T-cell (primary cell): ENCODE results near the gene GADL1. TPM values are rescaled to one million over a fixed set of nuclear protein-coding genes. Genes with fewer than 3 reads are reported as not detected.

ENCODE experiments used
- ATAC-seq, 4 experiments: fragments of 200-7000 bp in 3 of 4; fragments of 150-1000 bp in 1 of 4; cut with Tn5 transposase; replicated peaks in 1 of 4; 1 replicate in 3 of 4; 2 replicates in 1 of 4; pipeline ENCODE4 v1.10.0; 2021; ENCODE audit warnings: moderate library complexity in 3 of 4, mild to moderate bottlenecking in 2 of 4, moderate number of reproducible peaks in 1 of 4
- CTCF ChIA-PET, 2 donors: fragments of 300-600 bp; sonication (Branson Sonifier 250); formaldehyde crosslinking; loops; one replicate each; lab custom pipeline; 2022; ENCODE audit warnings: antibody characterized with exemption in 2 of 2; lab: Charles Lee
- POLR2A ChIA-PET, 2 donors: fragments of 300-600 bp; sonication (Branson Sonifier 250); formaldehyde crosslinking; loops; one replicate each; lab custom pipeline; 2022; ENCODE audit warnings: antibody characterized with exemption in 2 of 2; lab: Charles Lee
- DNase-seq, 35 experiments: peaks; one replicate each; pipeline versions ENCODE4 v3.0.0 to v3.0.0-alpha.2; 2013 to 2023
- H3K27ac ChIP-seq: one replicate; pipeline ENCODE4 v1.5.1; 2013; ENCODE audit warnings: low read length
- H3K27me3 ChIP-seq, 2 experiments: replicated peaks in 1 of 2; 1 replicate in 1 of 2; 2 replicates in 1 of 2; pipeline versions ENCODE4 v1.6.1 to v1.7.0; 2013; ENCODE audit warnings: low read length in 1 of 2, mixed read lengths in 1 of 2; ENCODE audit not compliant: control insufficient read depth in 2 of 2, insufficient read depth in 2 of 2; ENCODE audit errors: extremely low read depth in 1 of 2
- H3K36me3 ChIP-seq, 2 donors: 1 replicate in 1 of 2; 2 replicates in 1 of 2; pipeline versions ENCODE4 v1.6.1 to v1.7.0; 2013; ENCODE audit warnings: low read length in 1 of 2; ENCODE audit not compliant: control insufficient read depth in 2 of 2, insufficient read depth in 1 of 2; ENCODE audit errors: extremely low read depth in 1 of 2
- H3K4me1 ChIP-seq, 2 experiments: 1 replicate in 1 of 2; 2 replicates in 1 of 2; pipeline versions ENCODE4 v1.6.1 to v1.7.0; 2013; ENCODE audit warnings: low read length in 2 of 2, mixed read lengths in 1 of 2; ENCODE audit not compliant: insufficient read depth in 2 of 2, control insufficient read depth in 1 of 2; ENCODE audit errors: extremely low read depth in 1 of 2
- H3K4me3 ChIP-seq, 2 donors: 1 replicate in 1 of 2; 2 replicates in 1 of 2; pipeline versions ENCODE4 v1.5.1 to v1.7.0; 2013; ENCODE audit warnings: mild to moderate bottlenecking in 2 of 2, low read length in 1 of 2, moderate library complexity in 1 of 2; ENCODE audit not compliant: control insufficient read depth in 1 of 2; ENCODE audit errors: extremely low read depth in 1 of 2
- H3K9me3 ChIP-seq: 2 replicates; pipeline ENCODE4 v1.7.0; 2013
- H3K27ac Mint-ChIP-seq, 2 donors: one replicate each; pipeline ENCODE4 v1.8.0; 2020 to 2021; ENCODE audit warnings: mild to moderate bottlenecking in 2 of 2, mixed read lengths in 2 of 2
- H3K27me3 Mint-ChIP-seq, 2 donors: one replicate each; pipeline ENCODE4 v1.8.0; 2021 to 2022; ENCODE audit warnings: mixed read lengths in 2 of 2
- H3K36me3 Mint-ChIP-seq: one replicate; pipeline ENCODE4 v1.8.0; 2021; ENCODE audit warnings: mixed read lengths
- H3K4me1 Mint-ChIP-seq, 3 donors: one replicate each; pipeline ENCODE4 v1.8.0; 2020 to 2022; ENCODE audit warnings: mixed read lengths in 3 of 3, mild to moderate bottlenecking in 1 of 3
- H3K4me3 Mint-ChIP-seq, 3 donors: one replicate each; pipeline ENCODE4 v1.8.0; 2020 to 2022; ENCODE audit warnings: mild to moderate bottlenecking in 3 of 3, mixed read lengths in 3 of 3, moderate library complexity in 3 of 3
- H3K9me3 Mint-ChIP-seq, 3 donors: one replicate each; pipeline ENCODE4 v1.8.0; 2020 to 2022; ENCODE audit warnings: mixed read lengths in 3 of 3
- WGBS: methylation state at CpG from one replicate; pipeline ENCODE4 v1.1.5; 2013; ENCODE audit warnings: missing lambda C conversion rate; ENCODE audit not compliant: insufficient coverage; 5-methylcytosine and 5-hydroxymethylcytosine counted together
- total RNA-seq, 35 experiments: library from RNA in 6 of 35; stranded (reverse) in 6 of 35; fragments of 120-200 nt in 1 of 35; gene quantifications; one replicate each; pipeline versions ENCODE4 v1.2.1 to v1.2.4 and lab custom pipeline; 2013 to 2026

Gene GADL1
- total RNA-seq, 5 donors from 2014 or later (not counting 1 experiment from before 2014, with no cell fraction given) = not detected

DNA sequence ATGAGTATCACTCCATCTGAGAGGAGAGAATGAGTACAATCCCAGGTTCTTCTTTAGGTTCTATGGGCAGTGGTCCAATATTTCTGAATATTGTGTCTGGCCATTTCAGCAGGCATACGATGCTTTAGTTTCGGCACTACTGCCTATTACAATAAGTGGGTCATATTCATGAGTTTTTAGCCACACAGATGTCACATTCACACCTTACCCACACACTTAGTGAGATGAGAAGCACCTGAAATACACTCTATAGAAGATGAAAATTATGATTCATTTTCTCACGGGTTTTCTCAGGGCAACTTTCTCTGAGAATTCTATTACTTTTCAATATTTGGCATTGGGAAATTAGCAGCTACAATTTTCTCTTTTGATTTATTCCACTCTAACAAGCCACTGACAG is 155.9 kb downstream of the GADL1 start:
- Mint-ChIP-seq H3K27me3 (no peaks in the 10 kb centered on the region), H3K4me1 (peaks cover 18 to 29% (median 22%) of the 10 kb centered on the region in 3 donors), H3K36me3 (no peaks in the 10 kb centered on the region), H3K27ac (no peak overlapping the region), H3K4me3 (no peak overlapping the region), H3K9me3 (no peaks in the 10 kb centered on the region)
- Histone ChIP-seq H3K36me3 (no peaks in the 10 kb centered on the region), H3K4me1 (peaks cover 0 to 12% of the 10 kb centered on the region in 2 experiments), H3K4me3 (no peak overlapping the region), H3K27me3 (no peaks in the 10 kb centered on the region), H3K27ac (no peak overlapping the region), H3K9me3 (no peaks in the 10 kb centered on the region)
- POLR2A ChIA-PET = interaction anchor here in 1 of 2 donors (1.1 kb wide), 1 partner anchor 44 kb away, joined by 3 read pairs; no protein-coding TSS in a partner anchor
- no CpG with 5 or more reads among the region's 3 CpGs for WGBS
- ATAC-seq = no peak
- DNase-seq = no peak
- CTCF ChIA-PET = no interaction called here

DNA sequence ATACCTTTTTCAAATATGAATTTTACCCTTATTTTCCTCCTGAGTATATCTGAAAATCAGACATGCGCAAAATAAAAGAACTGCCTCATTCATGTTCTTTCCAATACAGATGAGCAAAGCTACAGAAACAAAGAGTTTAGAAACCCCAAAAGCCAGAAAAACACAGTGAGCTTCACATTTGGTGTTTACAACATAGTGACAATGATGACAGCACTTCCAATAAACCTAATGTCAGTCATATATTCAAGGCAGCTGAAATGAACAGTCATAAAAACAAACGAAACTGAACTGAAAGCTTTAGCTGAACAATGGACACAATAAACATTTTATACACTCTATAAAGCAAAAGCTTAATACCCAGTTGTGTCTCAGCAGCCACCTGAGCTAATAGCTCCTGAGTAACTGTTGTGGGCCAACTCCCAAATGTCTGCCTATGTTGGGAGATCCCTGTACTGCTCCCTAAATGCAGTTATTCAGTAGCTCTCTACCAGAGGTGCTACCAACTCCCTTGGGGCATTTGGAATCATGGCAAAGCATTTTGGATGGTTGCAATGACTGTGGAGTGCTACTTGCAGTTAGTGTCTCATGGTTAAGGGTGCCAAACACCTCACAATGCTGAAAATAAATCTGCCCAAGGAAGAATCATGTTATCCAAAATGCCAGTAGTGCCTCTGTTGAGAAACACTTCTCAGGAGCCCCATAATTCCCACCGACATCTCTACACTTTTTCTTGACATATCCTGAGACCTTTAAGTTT is 156.5 kb downstream of the GADL1 start:
- no peaks in the 10 kb centered on the region for H3K9me3 Mint-ChIP-seq
- no peaks in the 10 kb centered on the region for H3K9me3 ChIP-seq
- H3K4me3 ChIP-seq = no peak overlapping the region
- no peak overlapping the region for H3K4me3 Mint-ChIP-seq
- ChIA-PET CTCF (interaction anchor here (0.6 to 1.7 kb wide), 2 partner anchors 15 to 44 kb away, joined by 4 to 5 read pairs; no protein-coding TSS in a partner anchor), POLR2A (interaction anchor here (0.7 to 1.1 kb wide), 2 partner anchors 44 to 64 kb away, joined by 3 read pairs; no protein-coding TSS in a partner anchor)
- H3K27me3 Mint-ChIP-seq = no peaks in the 10 kb centered on the region
- H3K27ac Mint-ChIP-seq = no peak overlapping the region
- no peak for DNase-seq
- H3K4me1 Mint-ChIP-seq = peaks cover 14 to 26% (median 17%) of the 10 kb centered on the region in 3 donors
- 67% methylated on average over 2 of the region's 3 CpGs for WGBS
- no peaks in the 10 kb centered on the region for H3K36me3 Mint-ChIP-seq
- no peak overlapping the region for H3K27ac ChIP-seq
- ATAC-seq = no peak
- peaks cover 0 to 7% of the 10 kb centered on the region in 2 experiments for H3K4me1 ChIP-seq
- H3K27me3 ChIP-seq = no peaks in the 10 kb centered on the region
- H3K36me3 ChIP-seq = no peaks in the 10 kb centered on the region

DNA sequence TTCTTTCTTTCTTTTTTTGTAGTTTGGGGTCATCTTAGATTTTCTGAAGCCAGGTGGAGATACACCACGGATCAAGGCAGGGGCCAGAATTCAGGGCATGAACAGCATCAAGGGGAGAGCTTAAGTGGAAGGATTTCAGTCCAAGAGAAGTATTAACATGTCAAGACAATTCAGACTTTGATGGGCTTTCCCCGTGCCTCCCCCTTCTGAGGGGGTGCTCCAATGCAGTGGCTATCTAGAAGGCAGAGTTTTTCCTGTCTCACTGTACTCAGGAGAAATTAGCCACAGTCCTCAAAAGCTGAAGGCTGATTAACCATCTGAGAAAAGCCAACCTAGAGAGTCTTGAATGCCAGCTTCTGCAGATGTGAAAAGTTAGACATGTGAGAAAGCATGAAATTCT is 160.8 kb downstream of the GADL1 start:
- no peak overlapping the region for H3K27ac Mint-ChIP-seq
- ATAC-seq = no peak

DNA sequence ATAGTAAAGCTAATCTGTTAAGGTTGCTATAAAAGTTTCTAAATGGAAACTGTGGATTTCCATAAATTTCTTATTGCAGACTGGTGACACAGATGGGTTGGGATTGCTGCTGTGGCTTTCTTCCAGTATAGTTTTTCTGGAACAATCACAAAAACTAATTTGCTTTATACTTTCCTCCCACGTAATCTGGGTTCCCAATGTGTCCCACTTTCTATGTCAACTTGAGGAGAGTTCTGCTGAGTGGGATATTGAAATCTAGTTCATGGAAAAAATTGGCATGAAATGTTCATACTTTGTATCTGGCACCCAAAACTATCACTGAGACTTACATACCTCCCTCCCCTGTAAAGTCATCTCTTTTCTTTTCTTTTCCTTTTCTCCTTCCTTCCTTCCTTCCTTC is 161.3 kb downstream of the GADL1 start:
- no peaks in the 10 kb centered on the region for H3K27me3 ChIP-seq
- no peaks in the 10 kb centered on the region for H3K36me3 ChIP-seq
- H3K27ac Mint-ChIP-seq = no peak overlapping the region
- no peaks in the 10 kb centered on the region for H3K9me3 Mint-ChIP-seq
- no peaks in the 10 kb centered on the region for H3K9me3 ChIP-seq
- no peaks in the 10 kb centered on the region for H3K36me3 Mint-ChIP-seq
- no peak overlapping the region for H3K4me3 Mint-ChIP-seq
- peaks cover 0 to 42% of the 10 kb centered on the region in 2 experiments for H3K4me1 ChIP-seq
- CTCF ChIA-PET = no interaction called here
- H3K4me3 ChIP-seq = no peak overlapping the region
- POLR2A ChIA-PET = no interaction called here
- no CpG with 5 or more reads among the region's 1 CpG for WGBS
- H3K27ac ChIP-seq = no peak overlapping the region
- no peaks in the 10 kb centered on the region for H3K27me3 Mint-ChIP-seq
- no peak for DNase-seq
- H3K4me1 Mint-ChIP-seq = peaks cover 39 to 57% (median 39%) of the 10 kb centered on the region in 3 donors
- ATAC-seq = no peak

More for the DNA sequence above, 160.8 kb downstream of the GADL1 start:
- Mint-ChIP-seq H3K27me3 (no peaks in the 10 kb centered on the region), H3K9me3 (no peaks in the 10 kb centered on the region), H3K4me3 (no peak overlapping the region), H3K36me3 (no peaks in the 10 kb centered on the region), H3K4me1 (peaks cover 37 to 57% (median 39%) of the 10 kb centered on the region in 3 donors)
- ChIA-PET POLR2A (interaction anchor here in 1 of 2 donors (1.0 kb wide), 1 partner anchor 18 kb away, joined by 3 read pairs; no protein-coding TSS in a partner anchor), CTCF (interaction anchor here in 1 of 2 donors (1.1 kb wide), 1 partner anchor 8 kb away, joined by 3 read pairs; no protein-coding TSS in a partner anchor)
- Histone ChIP-seq H3K4me3 (no peak overlapping the region), H3K4me1 (peaks cover 0 to 39% of the 10 kb centered on the region in 2 experiments), H3K27ac (no peak overlapping the region), H3K27me3 (no peaks in the 10 kb centered on the region), H3K36me3 (no peaks in the 10 kb centered on the region), H3K9me3 (no peaks in the 10 kb centered on the region)
- 63% methylated on average over 1 of the region's 2 CpGs for WGBS
- DNase-seq = no peak

DNA sequence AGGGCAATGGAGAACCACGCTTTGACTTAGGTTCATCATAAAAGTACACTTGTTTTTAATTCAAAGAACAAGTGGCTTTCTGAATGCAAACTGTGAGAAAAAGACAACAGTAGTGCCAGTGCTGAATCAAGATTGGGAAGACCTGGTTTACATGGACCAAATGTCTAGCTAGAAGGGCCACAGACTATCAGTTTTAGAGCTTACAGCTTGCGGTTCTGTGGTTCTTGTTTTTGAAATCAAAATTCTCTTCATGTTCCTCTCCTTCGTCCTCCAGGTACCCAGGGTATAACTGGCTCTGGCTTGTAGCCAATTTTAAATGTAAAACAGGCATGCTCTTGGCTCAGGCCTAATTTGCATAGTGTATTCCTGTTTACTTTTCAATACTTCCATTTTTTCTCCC is 163.5 kb downstream of the GADL1 start:
- Histone ChIP-seq H3K4me1 (peaks cover 0 to 38% of the 10 kb centered on the region in 2 experiments), H3K36me3 (no peaks in the 10 kb centered on the region), H3K27me3 (no peaks in the 10 kb centered on the region), H3K4me3 (no peak overlapping the region), H3K27ac (no peak overlapping the region), H3K9me3 (no peaks in the 10 kb centered on the region)
- 56% methylated on average over 3 of the region's 3 CpGs for WGBS
- ATAC-seq = peak in 1 of 4 experiments; percentile 29
- Mint-ChIP-seq H3K27me3 (no peaks in the 10 kb centered on the region), H3K4me3 (peak overlapping the region in 1 of 3 donors; percentile 57), H3K4me1 (peaks cover 35 to 48% (median 39%) of the 10 kb centered on the region in 3 donors), H3K27ac (peak overlapping the region in 1 of 2 donors; percentile 54), H3K9me3 (no peaks in the 10 kb centered on the region), H3K36me3 (no peaks in the 10 kb centered on the region)
- CTCF ChIA-PET = interaction anchor here in 1 of 2 donors (1.3 kb wide), 1 partner anchor 532 kb away, joined by 5 read pairs; no protein-coding TSS in a partner anchor
- POLR2A ChIA-PET = no interaction called here
- DNase-seq = peak in 1 of 35 experiments; percentile 7

DNA sequence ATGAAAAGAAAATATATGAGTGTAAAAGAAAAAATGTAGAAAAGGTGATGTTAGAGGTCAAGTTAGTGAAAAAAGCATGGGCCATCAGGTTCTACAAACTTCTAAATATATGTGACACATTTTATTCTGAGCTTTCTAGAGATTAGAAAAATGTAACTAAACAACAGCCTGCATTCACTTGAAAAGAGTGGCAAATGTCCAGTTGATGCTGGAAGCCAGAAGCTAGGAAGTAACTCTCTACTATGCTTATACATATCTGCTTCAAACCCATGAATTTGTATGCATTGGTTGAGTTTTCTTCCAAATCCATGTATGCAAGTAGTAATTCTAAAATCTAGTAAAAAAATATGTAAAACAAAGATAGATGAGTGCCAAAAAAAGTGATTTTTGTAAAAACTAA is 164.5 kb downstream of the GADL1 start:
- no peak for ATAC-seq
- Histone ChIP-seq H3K36me3 (no peaks in the 10 kb centered on the region), H3K27me3 (no peaks in the 10 kb centered on the region), H3K27ac (no peak overlapping the region), H3K4me3 (no peak overlapping the region), H3K9me3 (no peaks in the 10 kb centered on the region), H3K4me1 (peaks cover 0 to 38% of the 10 kb centered on the region in 2 experiments)
- no peaks in the 10 kb centered on the region for H3K27me3 Mint-ChIP-seq
- peaks cover 0 to 6% (median 0%) of the 10 kb centered on the region in 3 donors for H3K9me3 Mint-ChIP-seq
- peaks cover 35 to 43% (median 38%) of the 10 kb centered on the region in 3 donors for H3K4me1 Mint-ChIP-seq
- DNase-seq = no peak
- CTCF ChIA-PET = interaction anchor here in 1 of 2 donors (0.6 to 1.3 kb wide), 2 partner anchors 192 to 531 kb away, joined by 3 to 5 read pairs; no protein-coding TSS in a partner anchor
- H3K27ac Mint-ChIP-seq = no peak overlapping the region
- H3K36me3 Mint-ChIP-seq = no peaks in the 10 kb centered on the region
- H3K4me3 Mint-ChIP-seq = peak overlapping the region in 1 of 3 donors; percentile 24
- POLR2A ChIA-PET = no interaction called here
